COLO668 (cell line): ENCODE results near the gene PDK1.
"Not testable (repeated sequence)": the region's sequence is repeated elsewhere in the genome, so short reads cannot be mapped to it uniquely, and the experiment has no call there.

Experiments used
- DNase-seq: peaks from one replicate; lab custom pipeline; 2025; ENCODE audit not compliant: unreplicated experiment; lab: John Stamatoyannopoulos, UW

Gene PDK1

DNA sequence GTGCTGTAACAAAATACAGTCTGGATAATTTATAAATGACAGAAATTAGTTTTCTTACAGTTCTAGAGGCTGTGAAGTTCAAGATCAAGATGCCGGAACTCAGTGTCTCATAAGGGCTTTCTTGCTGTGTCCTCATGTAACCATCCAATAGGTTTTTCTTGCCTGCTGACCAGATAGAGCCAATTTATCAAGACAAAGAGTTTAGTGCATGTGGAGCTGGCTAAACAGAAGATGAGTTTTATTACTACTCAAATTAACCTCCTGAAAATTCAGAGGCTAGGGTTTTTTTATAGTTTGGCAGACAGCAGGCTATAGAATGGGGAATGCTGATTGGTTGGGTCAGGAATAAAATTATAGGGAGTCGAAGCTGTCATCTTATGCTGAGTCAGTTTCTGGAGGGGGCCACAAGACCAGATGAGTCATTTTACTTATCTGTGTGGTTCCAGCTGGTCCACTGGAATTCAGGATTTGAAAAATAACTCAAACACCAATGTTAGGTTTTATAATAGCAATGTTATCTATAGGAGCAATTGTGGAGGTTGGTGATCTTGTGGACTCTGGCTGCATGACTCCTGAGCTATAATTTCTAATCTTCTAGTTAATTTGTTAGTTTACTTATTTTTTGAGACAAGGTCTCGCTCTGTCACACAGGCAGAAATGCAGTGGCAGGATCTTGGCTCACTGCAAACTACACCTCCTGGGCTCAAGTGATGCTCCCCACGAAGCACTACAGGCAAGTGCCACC, 3.2 kb upstream of the PDK1 start:
- DNase-seq: no peak

GRCh38 chr2:172554352-172555271, 1.3 kb upstream of the PDK1 start:
- DNase-seq: no peak

GRCh38 chr2:172555272-172555521, 693 bp upstream of the PDK1 start:
- no peak for DNase-seq

GRCh38 chr2:172556284-172557033, 569 bp downstream of the PDK1 start:
- peak; percentile 70 for DNase-seq

DNA sequence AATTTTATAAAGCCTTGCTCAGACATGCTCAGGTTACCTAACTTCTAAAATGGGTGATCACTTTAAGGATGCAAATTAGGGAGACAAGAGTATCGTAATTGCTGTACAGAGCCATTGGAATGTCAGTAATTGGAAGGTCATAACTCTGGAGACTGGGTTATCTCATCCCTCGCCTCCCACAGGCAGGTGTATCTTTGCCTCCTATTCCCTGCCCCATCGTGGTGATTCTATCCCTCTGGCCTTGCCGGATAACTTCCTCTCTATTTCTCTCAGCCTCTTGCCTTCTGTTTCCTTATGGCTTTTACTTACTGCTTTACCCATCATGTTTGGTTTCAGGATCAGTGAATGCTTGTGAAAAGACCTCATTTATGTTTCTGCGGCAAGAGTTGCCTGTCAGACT, 2.5 kb downstream of the PDK1 start:
- DNase-seq: peak; percentile 16

DNA sequence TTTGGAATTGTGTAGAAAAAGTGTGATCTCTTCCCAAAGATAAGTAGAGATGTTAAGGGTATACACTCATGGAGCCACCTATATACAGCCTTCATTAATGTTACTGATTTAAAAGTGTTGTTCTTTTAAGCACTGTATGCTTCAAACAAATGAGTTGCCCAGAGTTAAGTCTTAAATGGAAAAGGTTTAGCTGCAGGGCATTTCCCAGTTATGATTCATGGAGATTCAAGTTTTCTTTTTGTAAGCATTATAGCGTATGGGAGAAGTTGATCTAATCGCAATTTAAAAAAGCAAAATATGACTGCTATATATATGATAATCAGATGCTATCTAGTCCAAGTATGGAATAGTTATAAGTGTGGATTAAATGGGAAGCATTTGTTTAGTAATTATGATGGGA, 4.8 kb downstream of the PDK1 start:
- no peak for DNase-seq

GRCh38 chr2:172561270-172561669, 5.4 kb downstream of the PDK1 start:
- no peak for DNase-seq

DNA sequence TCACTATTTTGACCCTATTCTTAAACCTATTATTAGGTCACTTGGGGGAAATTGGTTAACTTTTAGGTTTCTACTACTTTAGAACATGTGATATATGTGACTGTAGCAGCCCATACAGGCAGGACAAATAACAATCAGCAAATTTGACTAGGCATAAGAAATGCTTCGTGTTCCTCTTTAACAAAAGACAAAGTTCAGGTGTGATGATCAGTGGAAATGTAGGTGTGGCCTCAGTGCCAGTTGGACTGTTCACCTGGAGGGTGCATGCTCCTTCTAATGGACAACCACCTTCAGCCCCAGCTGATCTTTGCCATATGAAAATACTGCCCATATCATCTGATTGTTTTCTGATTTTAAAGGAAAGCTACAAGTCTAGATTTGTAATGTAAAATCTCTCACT, 6.4 kb downstream of the PDK1 start:
- DNase-seq: no peak

- no peak for DNase-seq
These were observed 8.5 kb downstream of the PDK1 start for GRCh38 chr2:172564376-172564775.

- DNase-seq: no peak
These were observed 15.4 kb downstream of the PDK1 start for GRCh38 chr2:172571245-172571644.

- DNase-seq: no peak
These were observed 17.1 kb downstream of the PDK1 start for GRCh38 chr2:172572981-172573380.

- DNase-seq: no peak
These were observed 19.1 kb downstream of the PDK1 start for GRCh38 chr2:172574965-172575364.

DNA sequence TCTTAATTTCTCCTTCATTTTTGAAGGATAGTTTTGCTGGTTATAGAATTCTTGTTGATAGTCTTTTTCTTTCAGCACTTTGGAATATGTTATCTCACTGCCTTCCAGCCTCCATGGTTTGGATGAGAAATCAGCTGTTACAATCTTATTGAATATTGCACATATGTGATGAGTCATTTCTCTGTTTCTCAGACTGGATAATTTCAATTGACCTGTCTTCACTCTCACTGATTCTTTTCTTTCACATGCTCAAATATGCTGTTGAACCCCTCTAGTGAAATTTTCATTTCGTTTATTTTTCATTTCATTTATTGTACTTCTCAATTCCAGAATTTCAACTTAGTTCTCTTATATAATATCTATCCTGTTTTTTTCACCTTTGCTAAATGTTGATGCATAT, 22.2 kb downstream of the PDK1 start:
- no peak for DNase-seq

DNA sequence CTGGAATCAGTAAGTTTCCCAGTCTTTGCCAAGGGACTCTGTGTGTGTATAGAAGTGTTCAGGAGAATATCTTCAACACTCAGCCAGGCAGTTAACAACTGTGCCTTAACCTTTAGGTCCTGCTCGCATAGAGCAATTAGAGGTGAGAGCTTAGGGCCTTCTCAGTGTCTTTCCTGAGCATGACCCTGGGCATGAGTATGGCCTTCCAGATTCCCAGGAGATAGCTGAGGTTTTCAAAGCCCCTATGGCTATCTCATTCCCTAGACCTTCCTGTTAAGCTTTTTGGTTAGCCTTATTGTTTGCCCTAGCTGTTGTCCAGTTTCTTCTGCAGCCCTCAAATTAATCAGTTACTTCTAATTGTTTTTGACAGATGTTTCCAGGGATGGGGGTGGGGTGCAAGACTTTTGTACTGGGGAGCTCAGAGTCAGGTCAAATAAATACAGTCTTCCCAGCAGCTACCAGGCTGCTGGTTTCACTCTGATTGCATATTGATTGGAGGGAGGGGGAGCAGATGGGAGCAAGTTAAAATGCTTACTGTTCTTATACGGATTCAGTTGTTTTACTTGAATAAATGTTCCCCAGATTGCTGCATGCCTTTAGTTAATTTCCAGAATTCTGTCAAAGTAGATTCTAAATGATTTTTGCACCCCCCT, 23.1 kb downstream of the PDK1 start:
- no peak for DNase-seq

- no peak for DNase-seq
These were observed 24.7 kb downstream of the PDK1 start for GRCh38 chr2:172580544-172580943.

DNA sequence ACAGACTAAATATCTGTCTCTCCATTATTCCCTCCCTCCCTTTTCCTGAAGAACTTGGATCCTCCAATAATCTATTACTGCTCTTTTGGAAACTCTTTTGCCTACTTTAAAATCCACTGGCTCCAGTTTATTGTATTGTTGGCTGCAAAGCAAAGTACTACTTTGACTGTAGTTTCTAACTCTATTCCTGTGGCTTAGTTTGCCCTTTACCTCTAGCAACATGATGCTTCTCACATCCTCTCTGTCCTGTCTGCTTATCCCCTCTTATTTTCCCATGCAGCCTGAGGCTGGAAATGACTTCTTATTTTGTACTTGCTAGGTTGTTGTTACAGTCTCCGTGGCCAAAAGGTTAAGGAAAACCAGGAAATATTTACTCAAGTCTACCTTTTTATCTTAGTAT, 26.8 kb downstream of the PDK1 start:
- no peak for DNase-seq

GRCh38 chr2:172586245-172586891, 30.5 kb downstream of the PDK1 start:
- no peak for DNase-seq

GRCh38 chr2:172587231-172587630, 31.3 kb downstream of the PDK1 start:
- not testable (repeated sequence) for DNase-seq

DNA sequence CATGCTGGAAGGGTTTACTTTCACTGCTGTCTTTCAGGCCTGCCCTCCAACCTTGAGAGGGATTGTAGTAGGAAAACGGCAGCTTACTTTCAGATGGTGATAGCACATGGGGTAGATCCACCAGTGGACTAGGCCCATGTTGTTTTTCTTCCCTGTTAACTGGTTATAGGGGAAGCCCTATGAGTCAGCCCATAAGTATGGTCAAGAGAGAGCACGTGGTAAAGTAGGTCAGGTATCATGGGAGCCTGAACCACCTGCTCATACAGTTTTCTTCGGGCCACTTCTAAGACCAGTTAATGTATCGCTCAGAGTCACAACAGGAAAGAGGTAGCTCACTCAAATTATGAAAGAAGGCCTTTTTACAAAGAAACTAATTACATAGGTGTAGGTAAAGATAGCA, 33.0 kb downstream of the PDK1 start:
- DNase-seq: no peak

DNA sequence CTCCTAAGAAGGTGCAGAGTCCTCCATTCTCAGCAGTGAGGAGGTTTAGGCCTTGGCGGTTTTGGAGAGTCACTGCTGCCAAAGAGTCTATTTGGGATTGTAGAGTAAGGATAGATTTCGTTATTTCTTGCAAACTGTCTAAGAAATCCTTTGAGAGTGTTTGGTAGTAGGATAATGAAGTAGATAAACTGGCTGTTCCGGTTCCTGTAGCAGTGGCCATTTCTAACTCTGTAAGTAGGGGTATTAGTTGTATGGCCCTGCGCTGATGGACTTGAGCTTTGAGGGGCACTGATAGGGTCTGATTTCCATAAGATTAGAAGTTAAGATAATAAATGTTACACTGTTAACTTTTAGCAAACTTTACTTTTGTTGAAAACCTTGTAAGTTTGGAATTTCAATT, 35.5 kb downstream of the PDK1 start:
- not testable (repeated sequence) for DNase-seq

GRCh38 chr2:172592190-172592589, 36.3 kb downstream of the PDK1 start:
- not testable (repeated sequence) for DNase-seq
